Activated T-cell treated with anti-CD3 and anti-CD28 coated beads, Interleukin-2, amount 50 U/mL, for 48 hours (primary cell): ENCODE measurements around the gene PSMG1.
"Not testable (repeated sequence)": the region's sequence is repeated elsewhere in the genome, so short reads cannot be mapped to it uniquely, and the experiment has no call there.

ENCODE experiments used
- DNase-seq, 2 experiments: peaks; one replicate each; pipeline ENCODE4 v3.0.0-alpha.2; 2020

The PSMG1 gene

GRCh38 chr21:39183272-39184049 lies at the start of gene PSMG1:
Gene PSMG1 (minus strand): TSS chr21:39183451. CDS start chr21:39183385, 66 bp downstream.
- peak; percentile 97 to 98 for DNase-seq

GRCh38 chr21:39232861-39233291 lies 49.6 kb upstream of the PSMG1 start:
- no peak for DNase-seq

DNA sequence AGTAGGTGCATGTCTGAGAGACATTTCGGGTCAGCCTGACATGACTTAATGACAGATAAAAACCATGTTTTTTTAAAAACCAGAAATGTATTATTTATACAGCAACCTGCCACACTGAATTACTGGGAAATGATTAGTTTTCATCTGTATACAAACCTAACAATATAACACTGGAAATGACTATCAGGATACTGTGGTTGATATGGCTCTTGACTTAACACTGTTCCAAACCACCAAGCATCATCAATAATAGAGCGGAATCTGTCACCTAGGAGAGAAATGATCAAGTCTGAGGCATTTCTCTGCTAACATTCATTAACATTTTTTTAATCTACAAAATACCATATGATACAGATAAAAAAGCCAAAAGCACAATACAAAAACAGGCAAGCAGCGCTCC lies 41.7 kb upstream of the PSMG1 start:
- no peak for DNase-seq

GRCh38 chr21:39221997-39222486 lies 38.8 kb upstream of the PSMG1 start:
- no peak for DNase-seq

GRCh38 chr21:39221282-39221996 lies 38.2 kb upstream of the PSMG1 start:
- DNase-seq: no peak

- DNase-seq: not testable (repeated sequence)
These were observed 37.6 kb upstream of the PSMG1 start for GRCh38 chr21:39220875-39221274.

GRCh38 chr21:39220150-39220549 lies 36.9 kb upstream of the PSMG1 start:
- no peak for DNase-seq

- DNase-seq: no peak
These were observed 34.8 kb upstream of the PSMG1 start for GRCh38 chr21:39218082-39218409.

GRCh38 chr21:39217356-39218081 lies 34.3 kb upstream of the PSMG1 start:
- DNase-seq: no peak

GRCh38 chr21:39216290-39216689 lies 33.0 kb upstream of the PSMG1 start:
- no peak for DNase-seq

DNA sequence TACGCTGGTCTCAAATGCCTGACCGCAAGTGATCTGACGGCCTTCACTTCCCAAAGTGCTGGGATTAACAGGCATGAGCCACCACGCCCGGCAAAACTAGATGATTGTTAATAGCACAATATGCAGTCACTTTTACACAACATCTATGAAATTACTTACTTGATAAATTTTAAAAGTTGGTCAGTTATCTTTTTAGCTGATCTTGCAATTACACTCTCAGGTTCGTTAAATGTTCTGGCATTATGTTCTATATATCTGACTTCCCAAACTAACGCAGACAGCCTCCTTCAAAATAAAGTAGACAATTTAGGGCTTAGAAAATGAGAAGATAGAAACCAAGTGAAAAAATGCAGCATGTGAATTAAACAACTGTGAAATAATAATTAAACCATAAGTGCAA lies 31.8 kb upstream of the PSMG1 start:
- DNase-seq: no peak

GRCh38 chr21:39209334-39209688 lies 26.1 kb upstream of the PSMG1 start:
- DNase-seq: no peak

DNA sequence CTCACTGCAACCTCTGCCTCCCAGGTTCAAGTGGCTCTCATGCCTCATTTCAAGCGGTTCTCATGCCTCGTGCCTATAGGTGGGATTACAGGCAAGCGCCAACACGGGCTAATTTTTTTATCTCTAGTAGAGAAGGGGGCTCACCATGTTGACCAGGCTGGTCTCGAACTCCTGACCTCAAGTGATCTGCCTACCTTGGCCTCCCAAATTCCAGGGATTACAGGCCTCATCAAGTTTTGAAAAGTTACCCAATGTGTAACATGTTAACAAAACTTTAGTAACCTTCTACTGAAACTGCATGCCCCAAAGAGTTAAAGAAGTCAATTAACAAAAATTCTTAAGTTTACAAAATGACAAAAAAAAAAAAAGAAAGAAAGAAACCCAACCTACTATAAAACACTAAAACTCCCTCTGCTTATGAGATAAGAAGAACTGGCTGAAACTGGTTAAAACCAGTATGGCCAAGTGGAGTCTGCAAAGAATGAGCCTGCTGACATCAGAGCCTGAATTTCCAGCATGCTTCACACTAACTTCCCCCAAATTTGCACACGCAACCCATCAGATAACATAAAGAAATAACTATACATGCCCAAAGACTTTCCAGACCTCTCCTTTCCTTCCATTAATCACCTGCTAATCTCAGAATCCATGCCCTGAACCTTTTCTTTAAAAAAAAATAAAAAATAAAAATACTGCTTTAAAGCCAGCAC lies 25.5 kb upstream of the PSMG1 start:
- DNase-seq: no peak

- no peak for DNase-seq
These were observed 20.9 kb upstream of the PSMG1 start for GRCh38 chr21:39204134-39204533.

- DNase-seq: no peak
These were observed 15.5 kb upstream of the PSMG1 start for GRCh38 chr21:39198800-39199199.

GRCh38 chr21:39197448-39198233 lies 14.4 kb upstream of the PSMG1 start:
- DNase-seq: no peak

GRCh38 chr21:39196838-39197237 lies 13.6 kb upstream of the PSMG1 start:
- DNase-seq: no peak

DNA sequence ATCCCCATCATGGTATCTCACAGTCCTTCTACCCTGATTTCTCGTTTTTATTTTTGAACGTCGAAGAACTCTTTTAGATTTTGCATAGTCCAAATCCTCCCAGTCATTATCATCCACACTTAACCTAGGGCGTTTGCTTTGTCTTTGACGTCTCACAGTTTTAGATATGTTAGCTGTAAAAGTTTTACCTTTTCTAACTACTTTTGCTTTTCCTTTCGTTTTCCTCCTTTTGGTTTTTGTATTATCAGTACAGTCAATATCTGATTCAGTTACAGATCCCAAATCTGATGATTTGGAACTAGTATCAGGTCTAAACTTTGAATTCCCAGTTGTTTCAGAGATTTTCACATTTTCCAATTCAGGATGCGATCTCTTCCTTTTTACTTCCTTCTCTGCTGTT lies 13.1 kb upstream of the PSMG1 start:
- DNase-seq: no peak

GRCh38 chr21:39193380-39193779 lies 10.1 kb upstream of the PSMG1 start:
- no peak for DNase-seq

- DNase-seq: no peak
These were observed 6.8 kb upstream of the PSMG1 start for GRCh38 chr21:39189857-39190604.

- no peak for DNase-seq
These were observed 5.4 kb upstream of the PSMG1 start for GRCh38 chr21:39188521-39189139.
